ENCODE results near the gene MMP17.

DNA sequence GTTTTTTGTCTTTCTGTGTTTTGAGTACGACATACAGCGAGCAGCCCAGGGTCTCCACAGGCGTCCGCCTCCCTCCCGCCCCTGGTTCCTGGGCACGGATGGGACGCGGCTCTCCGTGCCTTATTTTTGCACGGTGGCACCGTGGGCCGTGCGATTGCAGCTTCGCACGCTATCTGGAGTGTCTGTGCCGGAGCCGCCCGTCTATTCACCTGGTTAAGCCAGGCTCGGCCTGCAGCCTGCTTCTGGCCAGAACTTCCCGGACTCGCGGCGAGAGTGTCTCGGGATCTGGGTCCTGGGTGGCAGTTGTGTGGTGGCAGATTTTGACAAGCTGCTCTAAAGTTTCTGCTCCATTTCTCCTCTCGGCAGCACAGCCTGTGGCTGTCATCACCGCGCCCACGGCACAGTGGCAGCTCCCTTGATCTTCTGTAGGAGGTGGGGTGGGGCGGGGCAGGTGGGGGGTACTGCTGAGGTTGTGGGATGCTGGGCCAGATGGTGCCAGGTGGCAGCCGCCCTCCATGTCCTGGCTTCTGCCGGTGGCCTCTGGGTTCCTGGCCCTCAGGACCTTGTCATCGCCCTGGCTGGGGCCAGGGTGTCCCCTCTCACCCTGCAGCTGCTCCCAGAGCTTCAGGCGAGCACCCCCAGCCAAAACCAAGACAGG is 2.9 kb downstream of the MMP17 start:
- TF ChIP-seq, protein P1, sequence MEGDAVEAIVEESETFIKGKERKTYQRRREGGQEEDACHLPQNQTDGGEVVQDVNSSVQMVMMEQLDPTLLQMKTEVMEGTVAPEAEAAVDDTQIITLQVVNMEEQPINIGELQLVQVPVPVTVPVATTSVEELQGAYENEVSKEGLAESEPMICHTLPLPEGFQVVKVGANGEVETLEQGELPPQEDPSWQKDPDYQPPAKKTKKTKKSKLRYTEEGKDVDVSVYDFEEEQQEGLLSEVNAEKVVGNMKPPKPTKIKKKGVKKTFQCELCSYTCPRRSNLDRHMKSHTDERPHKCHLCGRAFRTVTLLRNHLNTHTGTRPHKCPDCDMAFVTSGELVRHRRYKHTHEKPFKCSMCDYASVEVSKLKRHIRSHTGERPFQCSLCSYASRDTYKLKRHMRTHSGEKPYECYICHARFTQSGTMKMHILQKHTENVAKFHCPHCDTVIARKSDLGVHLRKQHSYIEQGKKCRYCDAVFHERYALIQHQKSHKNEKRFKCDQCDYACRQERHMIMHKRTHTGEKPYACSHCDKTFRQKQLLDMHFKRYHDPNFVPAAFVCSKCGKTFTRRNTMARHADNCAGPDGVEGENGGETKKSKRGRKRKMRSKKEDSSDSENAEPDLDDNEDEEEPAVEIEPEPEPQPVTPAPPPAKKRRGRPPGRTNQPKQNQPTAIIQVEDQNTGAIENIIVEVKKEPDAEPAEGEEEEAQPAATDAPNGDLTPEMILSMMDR (IDR thresholded peaks at IDR 0.05) = no peak
- TF ChIP-seq POLR2A (IDR thresholded peaks at IDR 0.05) (no peak), POLR2AphosphoS5 (IDR thresholded peaks at IDR 0.05) (no peak)
